ENCODE results near the gene PTRHD1. TPM values are rescaled to one million over a fixed set of nuclear protein-coding genes. Genes with fewer than 3 reads are reported as not detected.

Gene PTRHD1
- total RNA-seq, 2 experiments from 2014 or later: 21.7 to 23.5 TPM

GRCh38 chr2:24791452-24791851 is 1.7 kb downstream of the PTRHD1 start:
- Mint-ChIP-seq H3K4me3 (no peak overlapping the region), H3K9me3 (no peaks in the 10 kb centered on the region), H3K4me1 (ENCODE audit: low read depth) (peaks cover 25% of the 10 kb centered on the region), H3K27ac (no peak overlapping the region), H3K27me3 (ENCODE audit: low read depth) (no peaks in the 10 kb centered on the region), H3K36me3 (ENCODE audit: low read depth) (peaks cover 26% of the 10 kb centered on the region)
- CTCF ChIA-PET: interaction anchor here (1.0 to 1.7 kb wide), 5 partner anchors 14 to 369 kb away, joined by 3 to 7 read pairs (median 3); no protein-coding TSS in a partner anchor
- no peak for DNase-seq
- intact Hi-C loops (cut with micrococcal nuclease): no loop called here

GRCh38 chr2:24788816-24789215 is 4.4 kb downstream of the PTRHD1 start:
- peaks cover 8% of the 10 kb centered on the region for H3K36me3 Mint-ChIP-seq (ENCODE audit: low read depth)
- no peak overlapping the region for H3K4me3 Mint-ChIP-seq
- H3K27ac Mint-ChIP-seq: no peak overlapping the region
- no peaks in the 10 kb centered on the region for H3K27me3 Mint-ChIP-seq (ENCODE audit: low read depth)
- CTCF ChIA-PET: interaction anchor here (0.9 kb wide), 2 partner anchors 341 to 379 kb away, joined by 3 to 4 read pairs; no protein-coding TSS in a partner anchor
- DNase-seq: no peak
- intact Hi-C loops (cut with micrococcal nuclease): no loop called here
- H3K9me3 Mint-ChIP-seq: no peaks in the 10 kb centered on the region
- H3K4me1 Mint-ChIP-seq (ENCODE audit: low read depth): peaks cover 11% of the 10 kb centered on the region

GRCh38 chr2:24787532-24787931 is 5.7 kb downstream of the PTRHD1 start:
- DNase-seq: no peak
- peaks cover 6% of the 10 kb centered on the region for H3K36me3 Mint-ChIP-seq (ENCODE audit: low read depth)
- H3K4me1 Mint-ChIP-seq (ENCODE audit: low read depth): peaks cover 11% of the 10 kb centered on the region
- no peak overlapping the region for H3K27ac Mint-ChIP-seq
- H3K4me3 Mint-ChIP-seq: no peak overlapping the region
- no peaks in the 10 kb centered on the region for H3K9me3 Mint-ChIP-seq
- intact Hi-C loops (cut with micrococcal nuclease): no loop called here
- no peaks in the 10 kb centered on the region for H3K27me3 Mint-ChIP-seq (ENCODE audit: low read depth)
- CTCF ChIA-PET: interaction anchor here (1.6 to 1.7 kb wide), 2 partner anchors 365 to 377 kb away, joined by 4 to 5 read pairs; no protein-coding TSS in a partner anchor

DNA sequence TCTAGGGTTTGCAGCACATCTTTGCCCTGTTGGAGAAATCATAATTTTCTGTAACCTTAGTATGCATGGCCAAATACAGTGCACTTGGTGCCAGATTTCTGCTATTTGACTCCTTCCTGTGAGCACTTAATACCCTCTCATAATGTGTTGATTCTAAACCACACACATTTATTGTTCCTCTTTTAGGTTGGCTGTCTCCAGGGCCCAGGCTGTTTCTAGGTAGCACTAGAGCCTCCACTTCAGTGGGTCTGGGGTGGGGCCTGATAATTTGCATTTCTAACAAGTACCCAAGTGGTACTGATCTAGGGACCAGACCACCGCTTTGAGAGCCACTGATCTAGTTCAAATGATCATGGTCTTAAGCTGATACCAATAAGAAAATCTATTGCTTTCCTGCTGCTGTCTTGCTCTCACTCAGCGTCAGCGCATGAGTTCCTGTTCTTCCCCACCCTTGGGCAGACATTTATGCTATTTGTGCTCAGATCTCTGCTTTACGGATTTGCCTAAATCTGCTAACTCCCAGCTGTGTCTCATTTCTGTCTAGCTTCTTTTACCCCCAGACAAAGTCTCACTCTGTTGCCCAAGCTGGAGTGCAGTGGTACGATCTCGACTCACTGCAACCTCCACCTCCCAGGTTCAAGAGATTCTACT is 7.4 kb downstream of the PTRHD1 start:
- Mint-ChIP-seq H3K27ac (no peak overlapping the region), H3K27me3 (ENCODE audit: low read depth) (peaks cover 2% of the 10 kb centered on the region), H3K9me3 (no peaks in the 10 kb centered on the region), H3K4me1 (ENCODE audit: low read depth) (peaks cover 1% of the 10 kb centered on the region), H3K4me3 (no peak overlapping the region), H3K36me3 (ENCODE audit: low read depth) (peaks cover 6% of the 10 kb centered on the region)
- DNase-seq: no peak
- CTCF ChIA-PET: interaction anchor here (1.0 to 1.7 kb wide), 3 partner anchors 40 to 375 kb away, joined by 3 to 5 read pairs (median 4); no protein-coding TSS in a partner anchor
- intact Hi-C loops (cut with micrococcal nuclease): no loop called here

- CTCF ChIA-PET: no interaction called here
- no peak overlapping the region for H3K4me3 Mint-ChIP-seq
- H3K9me3 Mint-ChIP-seq: no peaks in the 10 kb centered on the region
- no peak overlapping the region for H3K27ac Mint-ChIP-seq
- H3K27me3 Mint-ChIP-seq (ENCODE audit: low read depth): peaks cover 2% of the 10 kb centered on the region
- no peaks in the 10 kb centered on the region for H3K36me3 Mint-ChIP-seq (ENCODE audit: low read depth)
- intact Hi-C loops (cut with micrococcal nuclease): no loop called here
- H3K4me1 Mint-ChIP-seq (ENCODE audit: low read depth): no peaks in the 10 kb centered on the region
- DNase-seq: no peak
Observed at GRCh38 chr2:24783641-24784040, 9.6 kb downstream of the PTRHD1 start.

GRCh38 chr2:24779116-24779515 is 14.1 kb downstream of the PTRHD1 start:
- no peaks in the 10 kb centered on the region for H3K36me3 Mint-ChIP-seq (ENCODE audit: low read depth)
- no peak overlapping the region for H3K4me3 Mint-ChIP-seq
- intact Hi-C loops (cut with micrococcal nuclease): no loop called here
- H3K27me3 Mint-ChIP-seq (ENCODE audit: low read depth): peaks cover 2% of the 10 kb centered on the region
- no peak for DNase-seq
- CTCF ChIA-PET: interaction anchor here (1.1 kb wide), 2 partner anchors 11 to 357 kb away, joined by 3 to 4 read pairs; no protein-coding TSS in a partner anchor
- no peaks in the 10 kb centered on the region for H3K9me3 Mint-ChIP-seq
- H3K27ac Mint-ChIP-seq: no peak overlapping the region
- no peaks in the 10 kb centered on the region for H3K4me1 Mint-ChIP-seq (ENCODE audit: low read depth)

GRCh38 chr2:24774373-24774772 is 18.8 kb downstream of the PTRHD1 start:
- intact Hi-C loops (cut with micrococcal nuclease): no loop called here
- Mint-ChIP-seq H3K9me3 (no peaks in the 10 kb centered on the region), H3K4me1 (ENCODE audit: low read depth) (no peaks in the 10 kb centered on the region), H3K36me3 (ENCODE audit: low read depth) (peaks cover 4% of the 10 kb centered on the region), H3K4me3 (no peak overlapping the region), H3K27ac (no peak overlapping the region), H3K27me3 (ENCODE audit: low read depth) (no peaks in the 10 kb centered on the region)
- no peak for DNase-seq
- CTCF ChIA-PET: interaction anchor here (0.6 to 0.9 kb wide), 3 partner anchors 10 to 112 kb away, joined by 3 read pairs; no protein-coding TSS in a partner anchor

GRCh38 chr2:24771764-24772586 is 21.2 kb downstream of the PTRHD1 start:
- H3K27me3 Mint-ChIP-seq (ENCODE audit: low read depth): no peaks in the 10 kb centered on the region
- no peaks in the 10 kb centered on the region for H3K4me1 Mint-ChIP-seq (ENCODE audit: low read depth)
- CTCF ChIA-PET: interaction anchor here (1.2 kb wide), 1 partner anchor 19 kb away, joined by 5 read pairs; no protein-coding TSS in a partner anchor
- H3K27ac Mint-ChIP-seq: no peak overlapping the region
- intact Hi-C loops (cut with micrococcal nuclease): no loop called here
- no peak for DNase-seq
- no peak overlapping the region for H3K4me3 Mint-ChIP-seq
- peaks cover 5% of the 10 kb centered on the region for H3K36me3 Mint-ChIP-seq (ENCODE audit: low read depth)
- H3K9me3 Mint-ChIP-seq: no peaks in the 10 kb centered on the region

DNA sequence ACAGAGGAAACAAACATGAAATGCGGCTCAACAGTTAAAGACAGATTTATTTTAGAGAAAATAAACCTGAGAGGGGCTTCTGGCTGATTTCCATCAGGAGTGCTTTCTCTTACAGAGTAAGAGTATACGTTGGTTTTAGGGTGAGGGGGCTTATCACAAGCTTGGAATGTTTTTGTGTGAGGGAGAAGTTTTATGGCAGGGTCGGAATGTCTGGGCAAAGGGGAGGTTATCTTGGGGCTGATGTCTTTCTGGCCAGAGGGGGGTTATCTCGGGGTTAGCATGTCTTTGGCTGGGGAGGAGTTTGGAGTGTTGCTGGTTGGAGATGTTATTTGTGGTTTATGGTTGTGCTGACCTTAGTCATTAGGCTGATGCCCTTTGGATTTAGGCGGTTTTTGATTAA is 22.1 kb downstream of the PTRHD1 start:
- Mint-ChIP-seq H3K27ac (no peak overlapping the region), H3K4me3 (no peak overlapping the region), H3K36me3 (ENCODE audit: low read depth) (peaks cover 5% of the 10 kb centered on the region), H3K4me1 (ENCODE audit: low read depth) (peaks cover 4% of the 10 kb centered on the region), H3K27me3 (ENCODE audit: low read depth) (no peaks in the 10 kb centered on the region), H3K9me3 (no peaks in the 10 kb centered on the region)
- no peak for DNase-seq
- CTCF ChIA-PET: no interaction called here
- intact Hi-C loops (cut with micrococcal nuclease): no loop called here

DNA sequence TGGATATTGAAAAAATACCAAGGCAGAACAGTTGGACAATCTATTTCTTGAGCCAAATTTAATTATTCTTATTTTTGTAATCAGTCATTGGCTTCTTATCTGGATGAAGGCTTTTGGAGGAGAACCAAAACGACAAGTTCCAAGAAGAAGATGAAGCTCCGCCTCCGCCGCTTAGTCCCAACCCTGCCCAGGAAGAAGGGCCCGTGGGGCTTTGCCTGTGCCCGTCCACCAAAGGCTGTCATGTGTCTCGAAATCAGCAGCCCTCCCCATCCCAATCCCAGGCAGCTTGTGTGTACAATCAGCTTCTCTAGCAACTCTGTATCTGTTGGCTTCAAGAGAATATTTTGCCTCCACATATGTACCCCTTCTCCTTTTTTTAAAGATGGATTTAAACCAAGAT is 24.6 kb downstream of the PTRHD1 start:
- intact Hi-C loops (cut with micrococcal nuclease): no loop called here
- peaks cover 5% of the 10 kb centered on the region for H3K36me3 Mint-ChIP-seq (ENCODE audit: low read depth)
- H3K9me3 Mint-ChIP-seq: no peaks in the 10 kb centered on the region
- CTCF ChIA-PET: interaction anchor here (0.7 kb wide), 1 partner anchor 346 kb away, joined by 3 read pairs; no protein-coding TSS in a partner anchor
- no peaks in the 10 kb centered on the region for H3K27me3 Mint-ChIP-seq (ENCODE audit: low read depth)
- DNase-seq: no peak
- peaks cover 4% of the 10 kb centered on the region for H3K4me1 Mint-ChIP-seq (ENCODE audit: low read depth)
- H3K27ac Mint-ChIP-seq: no peak overlapping the region
- no peak overlapping the region for H3K4me3 Mint-ChIP-seq

DNA sequence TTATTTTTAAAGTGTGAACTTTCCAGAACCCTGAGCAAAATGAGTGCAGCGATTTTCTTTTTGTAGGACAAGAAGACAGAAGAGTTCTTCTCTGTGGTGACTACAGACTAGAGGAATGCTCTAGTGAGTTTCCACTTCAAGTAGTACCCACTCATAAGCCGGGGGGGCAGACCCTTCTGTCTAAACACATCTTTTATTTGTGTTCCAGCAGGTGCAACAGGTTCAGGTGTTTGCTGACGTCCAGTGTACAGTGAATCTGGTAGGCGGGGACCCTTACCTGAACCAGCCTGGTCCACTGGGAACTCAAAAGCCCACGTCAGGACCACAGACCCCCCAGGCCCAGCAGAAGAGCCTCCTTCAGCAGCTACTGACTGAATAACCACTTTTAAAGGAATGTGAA is 25.2 kb downstream of the PTRHD1 start:
- DNase-seq: no peak
- H3K27me3 Mint-ChIP-seq (ENCODE audit: low read depth): no peaks in the 10 kb centered on the region
- no peaks in the 10 kb centered on the region for H3K9me3 Mint-ChIP-seq
- CTCF ChIA-PET: interaction anchor here (1.5 kb wide), 1 partner anchor 60 kb away, joined by 3 read pairs; no protein-coding TSS in a partner anchor
- H3K36me3 Mint-ChIP-seq (ENCODE audit: low read depth): peaks cover 5% of the 10 kb centered on the region
- no peak overlapping the region for H3K4me3 Mint-ChIP-seq
- intact Hi-C loops (cut with micrococcal nuclease): no loop called here
- no peak overlapping the region for H3K27ac Mint-ChIP-seq
- H3K4me1 Mint-ChIP-seq (ENCODE audit: low read depth): peaks cover 4% of the 10 kb centered on the region

DNA sequence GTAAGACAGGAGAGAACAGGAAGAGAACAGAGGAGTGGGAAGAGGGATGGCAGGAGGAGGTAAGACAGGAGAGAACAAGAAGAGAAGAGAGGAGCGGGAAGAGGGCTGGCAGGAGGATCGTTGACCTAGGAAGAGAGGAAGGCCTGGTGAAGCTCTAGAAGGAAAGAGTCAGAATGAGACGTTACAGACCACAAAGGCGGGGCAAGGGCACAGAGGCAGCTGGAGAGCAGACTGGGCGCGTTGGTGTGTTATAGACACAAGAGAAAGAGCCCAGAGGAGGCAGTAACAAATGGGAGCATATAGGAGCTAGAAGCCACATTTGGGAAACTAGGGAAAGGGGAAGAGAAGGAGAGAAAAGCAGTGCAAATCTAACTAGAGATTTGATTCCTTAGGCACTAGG is 26.6 kb downstream of the PTRHD1 start:
- Mint-ChIP-seq H3K27me3 (ENCODE audit: low read depth) (no peaks in the 10 kb centered on the region), H3K27ac (no peak overlapping the region)
- CTCF ChIA-PET: interaction anchor here (0.6 to 1.5 kb wide), 3 partner anchors 44 to 61 kb away, joined by 3 read pairs; no protein-coding TSS in a partner anchor

More for the DNA sequence above, 26.6 kb downstream of the PTRHD1 start:
- intact Hi-C loops (cut with micrococcal nuclease): no loop called here
- peaks cover 4% of the 10 kb centered on the region for H3K4me1 Mint-ChIP-seq (ENCODE audit: low read depth)
- peaks cover 5% of the 10 kb centered on the region for H3K36me3 Mint-ChIP-seq (ENCODE audit: low read depth)
- DNase-seq: no peak
- H3K9me3 Mint-ChIP-seq: no peaks in the 10 kb centered on the region
- no peak overlapping the region for H3K4me3 Mint-ChIP-seq

All from activated naive CD4-positive, alpha-beta T cell treated with anti-CD3 and anti-CD28 coated beads for 36 hours (primary cell).